GM21737 (cell line): ENCODE measurements around the gene NOL3.
"Not testable (repeated sequence)": the region's sequence is repeated elsewhere in the genome, so short reads cannot be mapped to it uniquely, and the experiment has no call there.

Source experiments
- ATAC-seq: cut with Tn5 transposase; IDR thresholded peaks from one replicate; pipeline ENCODE4 v1.9.1; 2021; ENCODE audit warnings: mild to moderate bottlenecking, moderate library complexity; ENCODE audit not compliant: unreplicated experiment

NOL3 gene

DNA sequence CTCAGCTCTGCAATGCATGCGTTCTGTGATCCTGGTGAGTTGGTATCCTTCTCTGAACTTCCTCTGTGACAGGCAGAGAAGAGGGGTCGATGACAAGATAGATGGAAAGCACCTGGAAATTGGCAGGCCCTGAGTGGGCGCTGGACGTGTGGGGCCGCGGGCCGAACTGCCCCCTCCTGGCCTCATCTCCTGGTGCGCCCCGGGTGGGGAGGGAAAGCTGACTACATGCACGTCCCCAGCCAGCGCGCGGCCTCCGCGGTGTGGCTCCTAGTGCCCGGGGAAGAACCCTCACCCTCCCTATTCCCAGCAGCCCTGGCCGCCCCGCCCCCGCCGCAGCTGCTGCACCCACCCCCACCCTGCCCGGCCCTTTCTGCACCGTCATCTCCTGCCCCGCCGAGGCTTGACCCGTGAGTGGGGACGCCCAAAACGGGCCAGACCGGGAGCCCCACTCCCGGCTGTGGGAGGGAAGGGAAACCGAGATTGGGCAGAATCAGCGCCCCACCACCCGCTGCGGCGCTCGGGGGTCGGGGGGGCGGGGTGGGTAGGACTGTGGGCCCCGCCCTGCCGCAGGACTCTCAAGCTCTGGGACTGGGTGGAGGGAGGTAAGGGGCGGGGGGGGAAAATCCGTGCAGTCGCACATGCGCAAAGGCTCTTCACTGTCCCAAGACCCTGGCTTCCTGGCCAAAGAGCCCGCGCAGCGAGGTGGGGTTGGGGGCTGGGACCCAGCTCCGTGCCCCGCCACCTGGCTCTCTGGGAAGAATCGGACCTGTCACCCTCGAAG is at the start of gene NOL3:
Gene NOL3 (plus strand): TSS at position 371 of the 781 bp plus-strand sequence.
- ATAC-seq, result peak; percentile 49

DNA sequence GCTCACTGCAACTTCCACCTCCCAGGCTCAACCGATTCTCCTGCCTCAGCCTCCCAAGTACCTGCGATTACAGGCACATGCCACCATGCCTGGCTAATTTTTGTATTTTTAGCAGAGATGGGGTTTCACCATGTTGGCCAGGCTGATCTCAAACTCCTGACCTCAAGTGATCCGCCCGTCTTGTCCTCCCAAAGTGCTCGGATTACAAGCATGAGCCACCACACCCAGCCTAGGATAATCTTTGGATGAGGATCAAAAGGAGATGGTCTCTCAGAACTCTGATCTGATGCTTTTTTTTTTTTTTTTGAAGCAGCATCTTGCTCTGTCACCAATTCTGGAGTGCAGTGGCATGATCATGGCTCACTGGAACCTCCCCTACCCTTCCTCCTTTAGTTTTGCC is 47.5 kb upstream of the NOL3 start:
- ATAC-seq, result not testable (repeated sequence)

DNA sequence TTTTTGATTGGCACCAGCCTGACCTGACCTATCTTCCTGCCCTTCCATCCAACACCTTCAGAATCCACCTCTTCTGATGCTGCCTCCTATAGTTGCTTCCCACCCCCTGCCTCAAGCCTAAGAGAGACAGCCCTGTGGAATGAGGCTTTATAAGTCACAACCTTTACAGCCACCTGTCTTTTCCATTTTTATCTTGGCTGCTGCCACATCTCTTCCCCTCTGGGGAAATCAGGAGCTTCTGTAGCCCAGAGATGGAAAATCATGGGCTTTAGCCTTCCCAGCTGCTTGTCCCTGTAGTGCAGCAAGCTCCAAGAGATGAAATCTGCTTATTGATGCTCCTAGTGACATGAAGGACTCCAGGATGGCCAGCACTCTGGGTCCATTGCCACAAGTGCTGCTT is 41.9 kb upstream of the NOL3 start:
- no peak for ATAC-seq

DNA sequence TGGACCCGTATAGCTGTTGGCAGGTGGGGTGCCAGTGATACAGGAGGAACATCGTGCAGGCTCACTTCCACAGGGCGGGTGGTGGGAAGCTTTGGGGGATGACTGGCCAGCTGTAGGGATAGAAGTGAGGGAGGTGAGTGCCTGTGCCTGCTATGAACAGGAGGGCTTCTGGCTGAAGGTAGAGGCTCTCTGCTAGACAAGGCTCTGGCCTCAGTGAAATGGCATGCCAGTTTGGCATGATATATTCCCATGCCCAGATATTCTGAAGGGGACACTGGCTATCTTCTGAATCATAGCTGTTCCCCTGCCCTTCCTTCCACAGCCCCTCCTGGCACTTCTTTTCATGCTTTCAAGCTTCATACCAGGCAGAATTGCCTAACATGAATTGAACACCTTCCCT is 41.5 kb upstream of the NOL3 start:
- no peak for ATAC-seq

DNA sequence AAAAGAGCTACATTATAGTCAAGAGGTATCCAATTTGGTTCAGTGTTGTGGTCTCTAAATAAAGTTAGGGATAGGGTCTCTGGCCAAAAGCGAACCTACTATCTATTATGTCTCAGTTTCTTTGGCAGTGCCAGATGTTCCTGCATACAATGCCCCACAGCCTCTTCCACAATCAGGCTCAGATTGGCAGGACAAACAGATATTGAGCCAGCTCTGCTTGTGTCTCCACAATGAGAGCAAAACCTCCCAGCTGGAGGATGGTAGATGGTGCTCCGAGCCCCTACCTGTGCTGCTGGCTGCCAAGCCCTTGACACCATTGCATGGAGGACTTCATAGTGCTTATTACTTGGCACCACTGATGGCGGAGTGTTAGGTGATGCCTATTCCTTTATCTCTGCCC is 40.9 kb upstream of the NOL3 start:
- ATAC-seq, result no peak

DNA sequence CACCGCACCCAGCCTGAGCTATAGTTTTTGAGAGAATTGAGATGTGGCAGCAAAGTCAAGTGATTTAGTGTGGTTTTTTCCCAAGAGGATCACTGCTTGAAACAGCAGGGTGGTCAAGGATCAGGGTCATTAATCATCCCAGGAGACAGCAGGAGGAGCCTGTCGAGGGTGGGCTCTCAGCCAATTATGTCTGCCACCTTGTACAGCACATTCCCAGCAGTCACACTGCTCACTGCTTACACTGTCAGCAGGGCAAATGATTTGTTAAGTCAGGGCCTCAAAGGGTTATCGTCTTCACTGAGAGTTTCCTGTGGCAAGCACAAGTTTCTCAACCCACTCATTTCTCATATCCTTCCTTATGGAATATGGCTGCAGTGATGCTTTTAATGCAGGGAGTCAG is 32.7 kb upstream of the NOL3 start:
- ATAC-seq, result no peak

DNA sequence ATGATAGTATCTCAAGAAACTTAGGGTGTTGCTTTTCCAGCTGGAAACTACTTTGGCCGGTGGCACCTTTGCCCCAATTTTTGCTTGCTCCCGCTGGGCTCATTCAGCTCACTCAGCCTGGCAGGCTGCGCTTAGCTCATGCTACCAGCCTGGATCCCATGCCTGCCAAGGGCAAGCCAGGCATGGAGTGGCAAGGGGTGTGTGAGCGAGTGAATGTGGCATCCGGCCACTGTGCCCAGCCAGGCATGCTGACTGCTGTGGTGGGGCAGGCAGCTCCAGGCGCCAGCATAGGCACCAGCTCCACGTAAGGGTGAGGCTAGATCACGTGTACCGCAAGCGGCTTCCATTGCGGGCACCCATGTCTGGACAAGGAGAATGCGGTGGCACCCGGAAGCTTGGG is 28.9 kb upstream of the NOL3 start:
- ATAC-seq, result no peak

DNA sequence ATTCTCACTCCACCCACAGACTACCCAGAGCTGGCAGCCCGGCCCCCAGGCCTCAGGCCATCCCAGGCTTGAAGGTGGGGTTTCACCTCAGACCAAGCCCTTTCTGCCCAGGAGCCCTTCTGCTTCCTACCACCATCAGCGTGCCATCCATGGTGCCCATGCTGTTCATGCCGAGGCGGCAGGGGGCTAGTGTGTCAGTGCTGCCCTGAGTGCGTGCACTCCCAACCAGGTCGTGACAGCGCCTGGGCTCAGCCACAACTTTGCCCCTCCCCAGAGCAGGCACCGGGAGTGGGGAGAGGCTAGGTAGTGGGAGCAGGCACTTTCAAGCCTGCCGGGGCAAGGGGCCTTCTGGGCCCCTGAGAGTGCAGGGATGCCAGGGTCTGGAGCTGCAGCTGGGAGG is 28.0 kb upstream of the NOL3 start:
- no peak for ATAC-seq

DNA sequence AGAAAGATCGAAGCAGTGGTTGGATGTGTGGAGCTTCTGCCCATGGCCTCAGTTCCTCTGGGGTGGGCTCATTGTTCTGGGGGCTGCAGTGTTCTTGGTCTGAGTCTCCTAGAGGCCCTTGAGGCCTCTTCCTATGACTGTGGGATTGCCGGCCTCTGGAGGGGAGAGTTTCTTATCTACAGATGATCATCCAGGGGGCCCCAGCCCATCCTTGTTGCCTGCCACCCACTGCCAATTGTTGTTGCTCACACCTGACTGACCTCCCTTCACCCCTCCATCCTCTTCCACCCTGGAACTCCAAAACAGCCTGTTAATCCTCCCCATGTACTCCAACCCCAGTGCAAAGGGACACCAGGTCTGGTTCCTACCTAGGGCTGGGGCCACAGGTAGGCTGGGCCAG is 25.4 kb upstream of the NOL3 start:
- no peak for ATAC-seq

DNA sequence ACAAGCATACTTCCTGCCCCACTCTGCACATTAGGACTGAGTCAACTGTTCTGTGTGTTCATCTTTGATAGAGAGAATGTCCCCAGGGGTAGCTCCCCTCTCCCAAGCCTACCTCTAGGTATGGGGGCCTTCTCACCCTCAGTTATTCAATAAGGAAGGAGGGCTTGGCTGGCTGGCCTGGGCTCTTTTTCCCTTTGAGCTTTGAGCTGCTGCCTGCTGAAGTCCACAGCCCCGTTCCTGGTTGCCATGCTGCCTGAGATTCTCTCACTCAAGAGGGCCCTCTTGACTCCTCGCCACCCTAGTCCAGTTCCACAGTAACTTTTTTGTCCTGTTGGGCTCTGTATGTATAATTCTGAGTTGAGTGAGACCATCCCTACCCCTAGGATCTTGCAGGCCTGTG is 24.6 kb upstream of the NOL3 start:
- ATAC-seq, result no peak

DNA sequence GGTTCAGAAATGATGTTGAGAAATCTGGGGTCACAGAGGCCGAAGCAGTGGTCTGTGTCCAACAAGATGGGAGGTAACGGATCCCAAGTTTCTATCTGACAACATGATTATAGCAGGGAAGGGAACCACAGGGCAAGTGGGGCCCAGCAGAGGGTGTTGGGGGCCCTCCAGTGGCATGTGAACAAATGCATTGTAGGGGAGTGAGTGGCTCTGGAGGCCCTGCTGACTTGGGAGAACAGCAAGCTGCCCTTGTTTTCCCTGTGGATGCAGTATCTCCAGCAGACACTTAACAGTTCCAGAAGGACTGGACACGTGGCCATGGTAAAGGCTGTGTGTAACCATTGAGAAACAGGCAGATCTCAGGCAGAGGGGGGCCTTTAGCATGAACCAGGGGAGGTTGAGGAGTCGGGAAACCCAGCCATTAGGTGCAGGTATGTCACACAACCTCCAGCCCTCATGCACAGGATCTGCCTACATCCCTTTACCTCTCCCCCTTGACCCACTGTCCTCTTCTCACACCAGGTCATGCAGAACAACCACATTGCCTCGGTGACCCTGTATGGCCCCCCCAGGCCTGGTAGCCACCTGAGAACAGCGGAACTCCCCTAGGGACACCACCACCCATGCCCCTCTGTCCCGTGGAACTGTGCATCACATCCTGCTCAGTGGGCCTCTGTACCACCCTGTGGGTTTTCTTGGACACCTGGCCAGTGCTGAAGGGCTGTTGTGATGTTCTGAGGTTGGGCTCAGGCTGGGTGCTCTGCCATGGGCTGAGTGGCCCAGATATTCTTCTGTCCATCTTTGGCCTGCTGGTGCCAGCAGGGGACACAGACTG is 23.6 kb upstream of the NOL3 start:
- ATAC-seq, result no peak

DNA sequence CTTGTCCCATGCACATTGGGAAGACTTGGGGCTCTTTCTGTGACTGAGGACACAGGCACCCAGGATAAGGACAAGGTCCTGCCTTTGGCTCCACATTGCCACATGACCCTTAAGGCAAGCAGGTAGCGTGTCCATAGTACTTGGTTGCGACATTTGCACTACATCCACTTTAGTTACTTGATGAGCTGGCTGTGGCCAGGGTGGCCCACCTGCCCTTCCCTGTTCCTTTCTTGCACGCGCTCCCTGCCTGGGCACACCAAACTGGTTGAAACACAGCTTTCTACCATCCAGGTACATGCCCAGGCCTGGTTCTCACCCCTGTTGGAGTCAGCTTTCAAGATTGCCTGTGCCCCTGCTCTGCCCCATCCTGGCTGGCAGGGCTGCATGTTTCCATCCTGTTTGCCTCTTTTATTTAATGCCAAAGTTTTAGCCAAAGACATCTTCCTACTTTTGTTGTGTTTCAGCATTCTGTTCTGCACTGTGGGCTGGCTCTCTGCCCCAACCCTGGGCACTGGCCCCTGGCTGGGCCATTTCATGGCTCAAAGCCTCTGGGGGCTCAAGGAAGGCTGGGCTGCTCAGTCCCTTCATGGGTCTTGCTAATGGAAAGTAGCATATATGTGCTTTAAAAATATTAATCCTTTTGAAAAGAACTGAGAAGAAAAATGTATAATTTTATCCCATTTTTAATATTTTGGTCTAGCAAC is 22.7 kb upstream of the NOL3 start:
- no peak for ATAC-seq

DNA sequence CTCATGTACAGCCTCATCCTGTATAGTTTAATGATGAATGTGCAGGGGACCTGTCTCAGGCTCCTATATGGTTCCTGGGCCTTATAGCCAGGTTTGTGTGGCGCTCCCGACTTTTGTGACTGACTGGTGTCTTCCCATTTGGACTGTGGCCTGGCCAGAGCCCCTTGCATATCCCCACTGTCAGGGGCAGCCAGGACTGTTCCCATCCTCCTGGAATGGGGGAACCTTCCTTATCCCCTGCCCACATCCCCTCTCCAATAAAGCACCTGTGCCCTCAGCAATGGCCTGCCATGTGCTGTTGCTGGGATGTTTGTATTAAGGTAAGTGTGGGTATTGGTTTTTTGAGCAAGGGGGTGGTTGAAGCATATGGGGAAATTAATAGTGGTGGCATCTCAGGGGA is 22.1 kb upstream of the NOL3 start:
- ATAC-seq, result no peak

DNA sequence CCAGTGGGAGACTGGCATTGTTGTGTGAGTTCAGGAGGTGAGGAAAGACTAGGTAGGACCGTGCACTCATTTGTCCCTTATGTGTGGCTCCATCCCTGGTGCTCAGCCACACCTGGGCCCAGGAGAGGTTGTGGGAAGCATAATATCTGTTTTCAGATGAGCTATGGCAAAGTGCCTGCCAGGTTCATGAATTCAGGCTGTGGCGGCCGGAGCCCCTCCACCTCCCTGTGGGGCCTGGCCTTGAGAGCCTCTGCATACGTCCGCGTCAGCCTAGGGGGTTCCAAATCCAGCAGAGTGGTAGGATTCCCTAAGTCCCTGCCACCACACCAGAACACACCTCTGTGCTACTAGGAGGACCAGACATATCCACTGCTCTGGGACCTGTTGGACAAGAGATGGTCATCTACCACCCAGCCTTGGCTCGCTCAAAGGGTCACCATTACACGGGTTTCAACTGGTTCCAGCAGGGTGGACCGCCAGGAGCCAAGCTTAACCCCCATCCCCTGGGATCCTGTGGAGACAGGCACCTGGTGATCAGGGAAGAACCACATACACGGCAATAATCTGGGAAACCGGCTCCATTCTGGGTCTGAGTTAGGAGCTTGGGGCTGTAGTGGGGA is 21.6 kb upstream of the NOL3 start:
- no peak for ATAC-seq

DNA sequence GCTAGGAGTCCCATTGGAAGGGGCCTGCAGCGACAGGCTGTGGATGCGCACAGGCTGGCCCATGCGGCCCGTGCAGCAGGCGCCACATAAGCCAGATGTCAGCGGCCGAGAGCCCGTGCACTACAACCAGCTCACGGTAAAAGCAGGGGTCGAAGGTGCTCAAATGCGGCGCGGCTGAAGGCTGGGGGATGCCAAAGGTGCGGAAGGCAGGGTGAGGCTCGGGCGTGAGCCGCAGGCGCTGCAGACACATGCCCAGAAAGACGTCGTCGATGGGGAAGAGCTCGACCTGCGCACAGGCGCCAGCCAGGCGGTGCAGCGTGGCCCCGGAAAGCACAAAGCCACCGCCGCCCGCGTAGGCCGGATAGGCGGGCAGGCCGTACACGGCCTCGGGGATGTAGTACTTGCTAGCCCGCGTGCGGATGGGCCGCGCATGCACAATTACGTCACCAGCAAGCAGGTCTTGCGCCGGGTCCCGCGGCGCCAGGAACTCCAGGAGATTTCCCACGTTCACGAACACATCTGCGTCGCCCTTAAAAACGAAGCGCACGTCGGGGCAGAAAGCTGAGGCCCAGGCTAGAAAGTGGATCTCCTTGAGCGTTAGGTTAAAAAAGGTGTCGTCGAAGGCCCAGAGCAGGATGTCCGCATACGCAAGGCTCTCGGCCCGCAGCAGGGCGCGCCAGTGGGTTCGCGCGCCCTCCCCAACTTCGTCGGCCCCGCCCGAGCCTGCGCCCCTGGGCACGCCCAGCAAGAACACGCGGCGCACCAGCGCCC is 20.9 kb upstream of the NOL3 start:
- no peak for ATAC-seq

DNA sequence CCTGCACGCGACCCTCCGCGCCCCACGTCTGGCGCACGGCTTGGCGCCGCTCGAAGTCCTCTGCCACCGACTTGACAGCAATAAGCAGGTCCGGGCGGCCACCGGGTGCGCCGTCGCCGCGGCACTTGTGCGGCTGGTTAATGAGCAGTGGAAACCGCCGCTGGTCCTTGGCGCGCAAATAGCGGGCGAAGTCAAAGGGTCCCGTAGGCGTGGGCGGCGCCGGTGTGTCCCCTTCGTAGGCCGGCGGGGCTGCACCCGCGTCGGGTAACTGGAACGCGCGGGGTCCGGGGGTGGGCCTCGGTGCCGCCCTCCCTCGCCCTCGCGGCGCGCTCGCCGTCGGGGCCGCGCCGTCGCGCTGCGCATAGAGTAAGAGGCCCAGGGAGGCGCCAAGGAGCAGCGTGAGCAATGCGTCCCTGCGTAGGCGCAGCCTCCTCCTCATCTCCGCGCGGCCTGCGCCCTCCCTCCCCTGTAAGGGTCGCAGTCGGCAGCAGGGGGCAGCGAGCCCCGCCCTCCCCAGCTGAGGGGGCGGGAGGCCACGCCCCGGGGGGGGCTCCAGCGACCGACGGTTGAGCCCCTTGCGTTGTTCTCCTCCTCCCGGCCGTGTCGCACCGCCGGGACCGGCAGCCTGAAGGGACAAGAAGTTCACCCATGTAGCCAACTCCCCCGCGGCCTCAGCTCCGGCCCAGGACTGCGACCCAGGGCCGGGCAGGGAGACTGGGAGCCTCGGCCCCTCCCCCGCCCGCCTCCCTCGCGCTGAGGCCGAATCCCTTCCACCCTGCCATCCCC is 20.1 kb upstream of the NOL3 start:
- peak; percentile 28 for ATAC-seq

DNA sequence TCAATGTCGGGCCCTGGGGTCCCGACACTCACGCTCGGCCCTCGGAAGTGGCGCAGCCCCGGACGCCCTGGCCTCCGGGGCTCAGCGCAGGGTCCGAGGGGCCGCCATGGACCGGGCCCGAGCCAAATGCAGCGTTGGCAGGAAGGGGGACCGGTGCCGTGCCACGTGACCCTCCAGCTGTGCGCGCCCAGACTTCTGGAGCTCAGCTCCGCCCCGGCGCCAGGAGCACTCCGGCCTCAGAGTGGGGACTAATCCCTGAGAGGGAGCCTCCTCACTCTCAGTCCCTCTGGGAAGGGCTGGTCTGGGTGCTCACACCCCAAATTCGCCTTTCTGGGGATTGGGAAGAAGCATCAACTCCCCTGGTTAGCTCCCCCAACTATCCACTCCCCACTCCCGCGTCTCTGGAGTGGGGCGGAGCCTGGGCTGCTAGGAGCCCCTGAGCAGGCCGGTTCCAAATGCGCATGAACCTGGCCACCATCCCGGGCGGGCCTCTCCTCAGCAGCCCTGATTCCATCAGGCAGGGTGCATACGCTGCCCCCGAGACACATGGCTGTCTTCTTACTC is 19.4 kb upstream of the NOL3 start, which contains the start of gene B3GNT9:
Gene B3GNT9 (minus strand): TSS at position 166 of the 564 bp plus-strand sequence. CDS start 513 bp downstream, outside the sequence.
- ATAC-seq, result peak; percentile 45

DNA sequence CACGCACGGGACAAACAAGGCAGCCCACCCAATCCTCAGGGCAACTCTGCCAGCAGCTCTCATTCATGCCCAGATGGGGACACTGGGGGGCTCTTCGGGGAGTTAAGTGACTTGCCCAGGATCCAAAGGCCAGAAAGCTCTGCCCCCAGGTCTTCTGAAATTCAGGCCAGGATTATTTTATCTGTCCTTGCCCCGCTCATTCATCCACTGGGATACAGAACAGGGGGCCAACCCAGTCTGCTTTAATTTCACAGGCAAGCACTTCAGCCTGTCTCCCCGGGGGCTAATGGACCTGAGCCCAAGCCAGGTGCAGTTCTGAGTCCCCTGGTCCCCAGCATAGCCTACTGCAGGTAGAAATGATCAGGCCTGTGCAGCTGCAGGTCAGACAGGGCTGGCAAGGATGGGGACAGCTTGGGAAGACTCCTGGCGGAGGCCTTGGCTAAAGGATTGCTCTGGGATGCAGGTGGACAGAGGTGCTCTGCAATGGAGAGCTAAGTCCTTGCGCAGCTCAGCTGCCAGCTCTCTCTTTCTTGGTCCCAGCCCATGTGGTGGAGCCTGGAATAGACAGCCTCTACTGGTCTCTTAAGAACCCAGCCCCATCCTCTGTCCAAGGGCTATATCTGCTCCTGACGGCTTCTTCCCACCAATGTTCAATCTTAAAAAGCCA is 18.8 kb upstream of the NOL3 start:
- ATAC-seq, result no peak
